GM12874 (cell line): Measurements from ENCODE around the gene THRAP3.

Source experiments
- TF ChIP-seq, protein P1 (sequence below): IDR thresholded peaks from 2 replicates; pipeline ENCODE4 v1.5.1; 2011; ENCODE audit warnings: low read depth, mild to moderate bottlenecking, control low read depth, low read length, moderate library complexity; ENCODE audit not compliant: insufficient read depth

THRAP3 gene

DNA sequence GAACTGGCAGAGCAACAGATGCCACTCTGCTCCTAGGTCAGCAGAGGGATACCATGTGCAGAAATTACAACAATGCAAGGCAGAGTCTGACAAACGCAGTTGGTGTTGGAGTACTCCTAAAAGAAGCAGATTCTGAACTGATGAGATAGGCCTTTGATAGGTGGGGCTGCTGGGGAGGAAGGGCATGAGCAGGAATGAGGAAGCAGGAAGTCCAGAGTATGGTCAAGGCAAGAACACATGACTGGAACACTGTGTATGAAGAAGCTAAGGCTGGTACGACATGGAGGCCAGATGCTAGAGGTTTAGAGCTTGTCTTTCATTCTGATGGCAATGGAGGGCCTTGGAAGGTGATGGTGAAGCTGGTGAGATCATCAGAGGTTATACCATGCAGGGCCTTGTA lies 11.5 kb upstream of the THRAP3 start:
- TF ChIP-seq, protein P1, sequence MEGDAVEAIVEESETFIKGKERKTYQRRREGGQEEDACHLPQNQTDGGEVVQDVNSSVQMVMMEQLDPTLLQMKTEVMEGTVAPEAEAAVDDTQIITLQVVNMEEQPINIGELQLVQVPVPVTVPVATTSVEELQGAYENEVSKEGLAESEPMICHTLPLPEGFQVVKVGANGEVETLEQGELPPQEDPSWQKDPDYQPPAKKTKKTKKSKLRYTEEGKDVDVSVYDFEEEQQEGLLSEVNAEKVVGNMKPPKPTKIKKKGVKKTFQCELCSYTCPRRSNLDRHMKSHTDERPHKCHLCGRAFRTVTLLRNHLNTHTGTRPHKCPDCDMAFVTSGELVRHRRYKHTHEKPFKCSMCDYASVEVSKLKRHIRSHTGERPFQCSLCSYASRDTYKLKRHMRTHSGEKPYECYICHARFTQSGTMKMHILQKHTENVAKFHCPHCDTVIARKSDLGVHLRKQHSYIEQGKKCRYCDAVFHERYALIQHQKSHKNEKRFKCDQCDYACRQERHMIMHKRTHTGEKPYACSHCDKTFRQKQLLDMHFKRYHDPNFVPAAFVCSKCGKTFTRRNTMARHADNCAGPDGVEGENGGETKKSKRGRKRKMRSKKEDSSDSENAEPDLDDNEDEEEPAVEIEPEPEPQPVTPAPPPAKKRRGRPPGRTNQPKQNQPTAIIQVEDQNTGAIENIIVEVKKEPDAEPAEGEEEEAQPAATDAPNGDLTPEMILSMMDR, result no peak

GRCh38 chr1:36217670-36218069 lies 6.6 kb upstream of the THRAP3 start:
- TF ChIP-seq, protein P1, result no peak

- TF ChIP-seq, protein P1, result no peak
Measured at GRCh38 chr1:36222481-36223380, 1.5 kb upstream of the THRAP3 start.

DNA sequence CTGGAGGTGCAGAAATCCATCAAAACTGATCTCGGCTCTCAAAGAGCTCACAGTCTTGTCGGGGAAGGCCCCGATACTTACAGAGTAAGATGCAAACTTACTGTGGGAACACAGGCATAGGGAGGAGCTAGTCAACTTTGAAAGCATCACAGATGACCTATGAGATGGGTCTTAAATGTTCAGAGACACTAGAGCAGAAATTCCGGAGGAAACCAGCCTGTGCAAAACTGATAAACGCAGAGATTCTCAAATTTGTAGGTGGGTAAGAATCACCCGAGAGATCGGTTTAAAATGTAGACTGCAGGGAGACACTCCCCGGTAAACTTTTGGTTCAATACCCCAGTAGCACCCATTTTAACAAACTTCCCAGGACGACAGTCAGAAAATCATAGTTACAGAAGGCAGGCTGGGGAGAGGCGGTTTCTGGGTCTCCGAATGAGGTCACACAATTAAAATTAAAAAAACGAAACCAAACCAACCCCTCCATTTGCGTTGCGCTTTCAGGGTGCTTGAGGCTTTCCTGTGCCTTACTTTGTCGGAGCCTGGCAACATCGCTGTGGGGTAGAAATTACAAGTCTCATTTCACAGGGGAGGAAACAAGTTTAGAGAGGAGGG lies 755 bp upstream of the THRAP3 start:
- TF ChIP-seq, protein P1, result no peak

DNA sequence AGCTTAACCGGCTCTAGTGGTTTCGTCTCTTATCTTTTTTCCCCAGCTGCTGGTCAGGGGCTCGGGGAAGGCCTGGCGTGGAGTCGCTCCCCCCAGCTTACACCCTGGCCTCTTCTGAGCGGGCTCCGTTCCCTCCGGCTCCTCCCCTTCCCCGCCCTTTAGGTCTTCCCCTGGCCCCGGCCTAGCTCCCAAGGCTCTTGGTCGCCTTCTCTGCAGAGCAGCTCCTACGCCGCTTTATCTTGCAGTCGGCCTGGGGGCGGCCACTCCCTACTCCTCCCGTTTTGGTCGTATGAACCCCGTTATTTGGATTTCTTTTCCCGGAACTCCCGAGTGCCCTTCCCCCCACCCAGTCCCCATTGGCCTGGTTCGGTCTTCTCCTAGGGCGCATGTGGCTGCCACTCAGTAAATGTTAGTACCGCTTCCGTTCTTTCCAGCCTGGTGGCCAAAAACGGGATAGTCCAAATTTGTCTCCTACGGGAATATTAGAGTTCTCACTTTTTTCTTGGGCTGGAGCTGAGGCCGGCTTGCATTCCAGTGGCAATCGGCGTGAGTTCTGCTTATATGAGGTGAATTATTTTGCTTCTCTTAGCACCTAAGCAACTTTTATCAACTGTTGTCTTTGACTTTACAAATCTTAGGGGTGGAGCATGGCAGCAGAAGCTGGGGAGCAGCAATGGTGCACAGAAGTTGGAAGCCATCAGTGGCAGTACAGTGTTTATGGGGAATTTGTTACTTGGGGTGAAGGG lies 467 bp downstream of the THRAP3 start:
- TF ChIP-seq, protein P1, result no peak

- TF ChIP-seq, protein P1, result no peak
Measured at GRCh38 chr1:36225283-36225899, 1.1 kb downstream of the THRAP3 start.

DNA sequence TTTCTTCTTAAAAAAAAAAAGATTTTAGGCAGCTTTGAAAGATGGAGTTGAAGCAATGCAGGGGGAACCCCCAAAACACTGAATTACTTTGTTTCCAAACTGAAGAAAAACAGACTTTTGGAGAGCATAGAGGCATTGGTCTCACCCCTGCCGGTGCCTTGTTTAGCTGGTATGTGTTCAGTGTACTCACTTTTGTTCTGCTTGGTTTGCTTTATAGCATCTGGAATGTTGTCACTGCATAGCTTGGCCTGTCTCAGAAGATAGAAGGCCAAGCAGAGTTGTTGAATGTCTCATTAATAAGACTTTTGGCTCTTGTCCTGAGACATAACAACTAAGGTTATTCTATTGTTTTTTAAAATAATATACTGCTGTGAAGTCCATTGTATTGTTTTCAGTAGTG lies 6.9 kb downstream of the THRAP3 start:
- TF ChIP-seq, protein P1, result no peak
